NOMO-1 treated with dmso at 0.1 percent for 144 hours (cell line): ENCODE data around the gene OSBPL7.
A peak's percentile ranks its signal among the peaks of the same experiment; 100 is the strongest.

Source experiments
- DNase-seq: peaks from one replicate; lab custom pipeline; 2025; ENCODE audit not compliant: unreplicated experiment; lab: John Stamatoyannopoulos, UW

Gene OSBPL7

GRCh38 chr17:47821424-47822391 is at the start of gene OSBPL7:
Gene OSBPL7, minus strand, starts transcription at chr17:47821794. Its CDS starts 1,516 bp downstream, at chr17:47820278.
- peak; percentile 91 for DNase-seq

DNA sequence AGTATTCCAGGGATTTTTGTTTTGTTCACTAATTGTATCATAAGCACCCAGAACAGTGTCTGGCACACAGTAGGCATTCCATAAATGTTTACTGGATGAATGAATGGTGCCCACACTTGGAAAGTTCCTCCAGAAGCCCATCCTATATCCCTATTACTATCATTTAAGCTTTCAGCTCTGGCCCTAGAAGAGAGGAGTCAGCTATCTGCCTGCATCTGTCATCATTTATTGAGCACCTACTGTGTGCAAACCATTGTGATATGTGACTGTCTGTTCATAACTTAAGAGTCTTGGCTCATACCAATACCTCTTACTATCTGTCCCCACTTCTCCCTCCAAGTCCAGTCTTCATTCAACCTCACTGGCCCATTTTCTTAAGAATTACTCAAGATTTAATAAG is 49.5 kb upstream of the OSBPL7 start:
- no peak for DNase-seq

DNA sequence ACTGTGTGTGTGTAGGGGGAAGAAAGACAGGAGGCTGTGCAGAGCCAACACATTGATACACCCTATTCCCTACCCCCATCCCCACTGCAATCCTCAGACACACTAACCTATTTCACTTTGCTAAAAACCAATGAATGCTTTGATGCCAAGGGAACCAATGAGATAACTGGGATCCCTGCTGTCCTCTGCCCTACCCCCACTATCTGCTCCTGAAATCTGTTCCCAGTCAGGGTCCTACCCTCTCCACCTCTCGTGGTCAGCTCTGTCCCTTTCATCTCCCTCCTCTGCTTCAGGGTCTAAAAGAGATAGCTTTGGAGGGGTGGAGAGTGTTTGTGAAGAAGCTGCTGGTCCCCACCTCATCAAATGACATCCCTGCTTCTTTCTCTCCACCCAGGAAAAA is 48.5 kb upstream of the OSBPL7 start:
- DNase-seq = no peak

DNA sequence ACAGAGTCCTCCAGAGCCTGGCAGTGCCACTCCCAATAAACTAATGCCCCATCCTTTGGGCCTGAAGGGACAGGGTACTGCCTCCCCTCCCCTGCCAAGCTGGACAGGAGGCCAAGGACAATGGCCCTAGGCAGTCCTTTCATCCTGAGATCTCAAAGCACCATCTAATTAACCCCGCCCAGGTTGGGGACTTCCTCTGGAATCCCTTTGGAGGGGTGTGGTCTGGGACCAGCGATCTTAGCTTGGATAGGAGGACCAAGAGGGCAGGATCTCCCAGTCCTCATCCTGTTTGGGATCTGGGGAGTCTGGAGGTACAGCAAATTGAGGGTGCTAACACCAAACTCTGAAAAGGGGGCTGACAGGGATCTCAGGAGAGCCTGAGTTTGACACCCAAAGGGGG is 47.5 kb upstream of the OSBPL7 start:
- DNase-seq = no peak

GRCh38 chr17:47867813-47868533 is 46.4 kb upstream of the OSBPL7 start:
- DNase-seq = no peak

DNA sequence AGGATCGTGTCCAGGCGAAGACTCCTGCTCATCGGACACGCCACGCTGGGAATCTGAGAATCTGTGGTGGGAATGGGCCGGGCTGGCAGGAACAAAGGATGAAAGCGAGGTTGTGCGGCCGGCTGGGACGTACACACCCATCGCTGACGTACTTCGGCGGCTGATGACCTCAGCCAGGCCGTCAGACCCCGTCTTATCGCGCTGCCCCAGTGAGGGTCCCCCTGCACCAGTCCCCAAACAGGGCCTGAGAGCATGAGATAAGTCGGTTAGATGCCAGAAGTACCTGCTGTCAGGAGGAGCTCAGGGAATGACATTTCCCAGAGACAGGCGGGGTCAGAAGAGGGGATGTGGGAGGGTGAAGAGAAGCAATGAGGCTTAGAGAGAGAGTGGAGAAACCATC is 45.3 kb upstream of the OSBPL7 start:
- DNase-seq = no peak

GRCh38 chr17:47864791-47865216 is 43.2 kb upstream of the OSBPL7 start:
- peak; percentile 69 for DNase-seq

DNA sequence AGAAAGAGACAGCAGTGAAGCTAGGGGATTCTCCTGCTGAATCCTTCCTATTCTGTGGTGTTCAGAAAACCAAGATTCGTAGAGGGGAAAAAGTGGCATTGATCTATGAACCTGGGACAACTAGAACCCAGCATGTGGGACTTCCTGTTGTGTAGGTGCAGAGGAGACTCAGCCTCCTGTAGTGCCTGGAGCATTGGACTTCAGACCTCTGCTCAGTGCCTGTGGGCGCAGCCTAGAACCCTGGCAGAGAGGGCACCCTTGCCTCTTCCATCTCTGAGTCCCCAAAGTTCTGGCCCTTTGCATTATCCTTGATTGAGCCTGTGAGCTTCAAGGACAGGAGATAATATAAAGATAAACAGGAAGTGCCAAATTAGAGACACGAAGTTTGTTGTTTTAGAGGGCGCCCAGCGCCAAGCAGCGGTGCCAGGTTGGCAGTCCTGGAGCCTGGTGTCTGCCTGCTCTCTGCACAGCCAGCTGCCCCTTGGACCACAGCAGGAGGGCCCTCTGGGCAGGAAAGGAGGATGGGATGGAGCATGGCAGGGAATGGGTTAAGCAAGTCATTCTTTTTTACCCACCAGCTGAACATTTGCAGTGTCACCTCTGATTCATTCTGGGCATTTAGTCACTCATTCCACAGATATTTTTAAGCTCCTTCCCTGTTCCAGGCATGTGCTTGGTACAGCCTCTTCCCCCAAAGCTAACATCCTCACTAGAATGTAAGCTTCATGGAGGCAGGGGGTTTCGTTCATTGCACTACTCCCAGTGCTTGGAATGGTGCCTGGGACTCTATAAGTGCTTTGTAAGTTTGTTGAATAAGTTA is 41.2 kb upstream of the OSBPL7 start:
- no peak for DNase-seq

GRCh38 chr17:47860386-47860785 is 38.8 kb upstream of the OSBPL7 start:
- DNase-seq = no peak

DNA sequence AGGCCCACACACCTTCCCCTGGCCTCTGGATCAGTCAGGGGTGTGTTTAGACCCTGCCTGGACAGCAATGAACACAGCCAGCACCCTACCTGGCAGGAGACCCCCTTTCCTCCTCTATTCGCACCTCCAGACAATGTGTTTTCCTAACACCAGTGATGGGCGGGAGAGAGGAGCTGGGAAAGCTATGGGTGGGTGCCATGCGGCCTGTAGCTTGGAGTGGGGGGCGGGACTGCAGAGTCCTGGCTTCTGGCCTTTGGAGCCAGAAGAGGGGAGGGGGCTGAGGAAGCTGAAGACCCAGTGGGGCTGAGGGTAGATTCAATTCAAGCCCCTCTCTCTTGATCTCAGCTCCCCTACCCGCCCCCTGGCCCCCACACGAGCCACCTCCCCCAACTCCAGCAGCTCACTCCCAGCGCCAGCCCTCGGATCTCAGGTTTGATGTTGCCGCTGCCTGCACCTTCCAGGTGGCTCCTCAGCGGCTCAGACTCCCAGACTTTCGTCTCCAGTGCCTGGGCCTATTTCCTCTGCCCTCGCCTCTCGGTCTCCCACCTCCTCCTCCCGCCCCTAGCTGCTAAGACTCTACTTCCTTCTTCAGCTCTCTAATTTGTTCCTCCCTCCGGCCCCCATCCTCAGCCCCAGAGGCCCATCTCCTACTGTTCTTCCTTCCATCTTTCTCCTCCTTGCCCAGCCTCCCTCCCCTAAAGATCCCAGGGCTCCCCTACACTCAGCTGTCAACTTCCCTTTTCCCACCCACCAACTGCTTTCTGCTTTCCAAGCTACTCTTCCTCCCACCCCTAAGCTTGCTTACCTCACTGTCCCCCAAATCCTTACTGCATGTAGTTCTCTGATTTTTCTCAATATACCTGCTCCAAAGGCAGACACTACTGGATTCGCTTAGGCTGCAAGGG is 36.2 kb upstream of the OSBPL7 start:
- peak; percentile 33 for DNase-seq

GRCh38 chr17:47856830-47857229 is 35.2 kb upstream of the OSBPL7 start:
- DNase-seq = no peak

GRCh38 chr17:47855737-47856136 is 34.1 kb upstream of the OSBPL7 start:
- no peak for DNase-seq

DNA sequence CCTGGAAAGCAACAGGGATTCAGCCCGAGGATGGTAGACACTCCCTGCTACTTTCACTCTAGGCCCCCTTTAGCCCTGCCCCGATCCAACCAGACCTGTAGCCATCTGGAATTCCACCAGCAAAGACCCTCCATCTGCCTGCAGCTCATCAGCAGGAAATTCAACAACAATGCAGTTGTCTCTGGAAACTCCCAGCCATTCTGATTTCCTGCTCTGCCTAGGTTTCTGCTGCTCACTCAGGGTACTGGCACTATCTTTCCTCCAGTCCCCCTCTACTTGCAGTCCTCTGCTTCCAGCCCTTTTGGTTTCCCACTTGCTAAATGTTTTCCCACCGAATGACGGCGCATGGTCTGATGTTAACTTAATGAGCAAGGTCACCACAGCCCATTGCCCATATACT is 32.0 kb upstream of the OSBPL7 start:
- DNase-seq = no peak

GRCh38 chr17:47852113-47852949 is 30.7 kb upstream of the OSBPL7 start:
- no peak for DNase-seq

GRCh38 chr17:47851764-47852112 is 30.1 kb upstream of the OSBPL7 start:
- DNase-seq = no peak

GRCh38 chr17:47850692-47851573 is 29.3 kb upstream of the OSBPL7 start, which contains the start of gene SP6:
Gene SP6, minus strand, starts transcription at chr17:47851163. Its CDS starts 2,734 bp downstream, at chr17:47848429.
- DNase-seq = no peak

DNA sequence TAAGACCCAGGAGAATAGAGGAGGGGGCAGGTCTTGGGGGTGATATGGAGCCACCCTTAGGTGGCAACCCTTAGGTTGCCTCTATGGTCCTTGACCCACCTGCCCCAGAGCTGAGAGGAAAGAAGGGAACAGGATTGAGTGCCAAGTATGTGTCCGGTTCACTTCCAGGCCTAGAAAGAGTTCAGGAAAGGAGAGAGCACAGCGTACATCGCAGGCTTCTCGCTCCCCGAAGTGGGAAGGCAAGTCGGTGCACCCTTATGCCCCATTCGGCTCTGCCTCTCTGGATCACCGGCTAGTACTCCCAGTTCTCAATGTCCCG is 28.7 kb upstream of the OSBPL7 start:
- DNase-seq = no peak

- no peak for DNase-seq
Measured at GRCh38 chr17:47848198-47848513, 26.6 kb upstream of the OSBPL7 start.
